Measurements from ENCODE around the gene SHKBP1.

DNA sequence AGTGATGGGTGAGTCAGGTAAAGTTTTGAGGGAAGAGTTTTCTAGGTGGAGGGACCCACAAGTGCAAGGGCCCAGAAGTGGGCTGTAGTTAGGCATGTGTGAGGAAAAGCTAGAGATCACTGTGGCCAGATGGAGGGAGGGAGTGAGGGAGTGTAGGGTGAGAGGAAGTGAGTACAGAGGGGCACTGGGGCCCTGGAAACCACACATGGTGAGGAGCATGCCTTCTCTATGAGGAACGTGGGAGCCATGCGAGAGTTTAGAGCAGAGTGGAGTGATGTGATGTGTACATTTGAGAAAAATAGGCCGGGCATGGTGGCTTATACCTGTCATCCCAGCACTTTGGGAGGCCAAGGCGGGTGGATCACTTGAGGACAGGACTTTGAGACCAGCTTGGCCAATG is 14.7 kb upstream of the SHKBP1 start:
- TF ChIP-seq CTCF (conservative IDR thresholded peaks at IDR 0.05; ENCODE audit: low read depth, low read length) (no peak), EZH2 (IDR thresholded peaks at IDR 0.05; ENCODE audit: borderline replicate concordance, low read depth, low read length, poor library complexity, severe bottlenecking) (no peak)
